ENCODE data around the gene OR13C3. TPM values are rescaled to one million over a fixed set of nuclear protein-coding genes. Genes with fewer than 3 reads are reported as not detected.

The OR13C3 gene
- total and polyA plus RNA-seq, 2 of the 4 experiments (the other 2 are of a cell fraction), result not detected

- Histone ChIP-seq H2BK15ac (ENCODE audit: low read depth, low read length) (no peak overlapping the region), H2BK5ac (ENCODE audit: low read depth, low read length, poor library complexity, severe bottlenecking) (no peak overlapping the region), H3K4me3 (ENCODE audit: insufficient read depth, low read depth, low read length) (no peak overlapping the region), H4K91ac (ENCODE audit: insufficient read depth, low read depth, low read length) (no peak overlapping the region), H3K14ac (replicated peaks; ENCODE audit: low read depth, low read length) (no peak overlapping the region), H2BK20ac (ENCODE audit: low read depth, low read length) (no peak overlapping the region), H3K79me1 (ENCODE audit: low read depth in 1 of 2, low read length in 2 of 2) (no peaks in the 10 kb centered on the region), H4K5ac (ENCODE audit: low read depth, low read length) (no peak overlapping the region), H3K4me1 (ENCODE audit: control insufficient read depth, insufficient read depth, low read length) (no peaks in the 10 kb centered on the region), H3K36me3 (ENCODE audit: control insufficient read depth, insufficient read depth, low read length) (no peaks in the 10 kb centered on the region), H2AFZ (replicated peaks; ENCODE audit: low read length, poor library complexity) (no peak overlapping the region), H3K27me3 (ENCODE audit: control insufficient read depth, insufficient read depth, low read length) (no peaks in the 10 kb centered on the region), H4K20me1 (ENCODE audit: insufficient read depth, low read length) (no peaks in the 10 kb centered on the region), H2AK9ac (replicated peaks; ENCODE audit: low read depth, low read length, poor library complexity) (no peak overlapping the region), H4K8ac (ENCODE audit: low read depth in 2 of 2, low read length in 2 of 2) (no peak overlapping the region), H3K4me2 (ENCODE audit: low read depth, low read length) (no peak overlapping the region), H3K4ac (ENCODE audit: low read depth, low read length) (no peak overlapping the region), H3K23ac (ENCODE audit: low read depth, low read length) (no peak overlapping the region), H3K9me3 (ENCODE audit: control insufficient read depth, insufficient read depth, low read length) (peaks cover 3% of the 10 kb centered on the region; the same call in 1 of the 2 replicates), H3K18ac (ENCODE audit: low read depth, low read length) (no peak overlapping the region), H3K9me1 (ENCODE audit: insufficient read depth, low read length) (no peaks in the 10 kb centered on the region), H2AK5ac (ENCODE audit: low read depth, low read length) (no peak overlapping the region), H3K27ac (ENCODE audit: insufficient read depth, low read length) (no peak overlapping the region), H3K9ac (ENCODE audit: low read depth, low read length) (no peak overlapping the region), H3K56ac (ENCODE audit: extremely low read depth, insufficient read depth, low read length) (no peak overlapping the region), H2BK120ac (ENCODE audit: low read depth, low read length) (no peak overlapping the region)
- dilution Hi-C loops (cut with HindIII; ENCODE audit: low sequenced_read_pairs, unreplicated experiment), result no loop called here
- ChIA-PET POLR2A (ENCODE audit: unreplicated experiment) (no interaction called here), CTCF (no interaction called here)
- no peak for ATAC-seq (ENCODE audit: low read depth)
- BruUV-seq (replicated peaks), result no TSS peak
- intact Hi-C loops (cut with micrococcal nuclease), result no loop called here
- TF ChIP-seq FOS (IDR thresholded peaks at IDR 0.05; ENCODE audit: low read depth, low read length) (no peak), POLR2A (IDR thresholded peaks at IDR 0.05; ENCODE audit: low read depth, low read length) (no peak), MAFK (IDR thresholded peaks at IDR 0.05; ENCODE audit: low read depth, low read length) (no peak), MAZ (IDR thresholded peaks at IDR 0.05; ENCODE audit: borderline replicate concordance, low read depth, low read length) (no peak), RFX5 (IDR thresholded peaks at IDR 0.05; ENCODE audit: low read depth, low read length) (no peak)
- in situ Hi-C loops (cut with MboI; ENCODE audit: low sequenced_read_pairs), result no loop called here
- no peak for DNase-seq
- no CpG with 5 or more reads among the region's 1 CpG for WGBS, 2 experiments (ENCODE audit: extremely low coverage in 2 of 2, insufficient read length in 1 of 2)
These were observed 18.9 kb upstream of the OR13C3 start for GRCh38 chr9:104555521-104555920.
